ENCODE results near the gene PRAC2. TPM values are rescaled to one million over a fixed set of nuclear protein-coding genes. Genes with fewer than 3 reads are reported as not detected.

PRAC2 gene
- total RNA-seq, 1 donor from 2014 or later = not detected

- no peaks in the 10 kb centered on the region for H3K36me3 Mint-ChIP-seq (ENCODE audit: low read depth)
- no peak overlapping the region for H3K4me3 Mint-ChIP-seq
- no peaks in the 10 kb centered on the region for H3K4me1 Mint-ChIP-seq
- no peak overlapping the region for H3K27ac Mint-ChIP-seq (ENCODE audit: unreplicated experiment)
- no peak for TF ChIP-seq CTCF (conservative IDR thresholded peaks at IDR 0.05)
- no peak for DNase-seq (ENCODE audit: low read depth, low spot score)
- no peaks in the 10 kb centered on the region for H3K9me3 Mint-ChIP-seq
- peaks cover 78% of the 10 kb centered on the region for H3K27me3 Mint-ChIP-seq (ENCODE audit: low read depth)
Measured at GRCh38 chr17:48690655-48691054, 32.3 kb upstream of the PRAC2 start.

- TF ChIP-seq CTCF (conservative IDR thresholded peaks at IDR 0.05) = no peak
- H3K9me3 Mint-ChIP-seq = no peaks in the 10 kb centered on the region
- no peak overlapping the region for H3K4me3 Mint-ChIP-seq
- H3K27ac Mint-ChIP-seq (ENCODE audit: unreplicated experiment) = no peak overlapping the region
- H3K4me1 Mint-ChIP-seq = no peaks in the 10 kb centered on the region
- no peaks in the 10 kb centered on the region for H3K36me3 Mint-ChIP-seq (ENCODE audit: low read depth)
- H3K27me3 Mint-ChIP-seq (ENCODE audit: low read depth) = peaks cover 82% of the 10 kb centered on the region
- no peak for DNase-seq (ENCODE audit: low read depth, low spot score)
Measured at GRCh38 chr17:48692049-48692448, 30.9 kb upstream of the PRAC2 start.

- Mint-ChIP-seq H3K4me1 (no peaks in the 10 kb centered on the region), H3K27me3 (ENCODE audit: low read depth) (peaks cover 84% of the 10 kb centered on the region), H3K36me3 (ENCODE audit: low read depth) (no peaks in the 10 kb centered on the region), H3K27ac (ENCODE audit: unreplicated experiment) (no peak overlapping the region), H3K4me3 (no peak overlapping the region), H3K9me3 (no peaks in the 10 kb centered on the region)
- no peak for TF ChIP-seq CTCF (conservative IDR thresholded peaks at IDR 0.05)
- DNase-seq (ENCODE audit: low read depth, low spot score) = no peak
Measured at GRCh38 chr17:48693178-48693577, 29.8 kb upstream of the PRAC2 start.

- Mint-ChIP-seq H3K36me3 (ENCODE audit: low read depth) (no peaks in the 10 kb centered on the region), H3K4me3 (no peak overlapping the region), H3K4me1 (no peaks in the 10 kb centered on the region), H3K9me3 (no peaks in the 10 kb centered on the region), H3K27me3 (ENCODE audit: low read depth) (peaks cover 96% of the 10 kb centered on the region), H3K27ac (ENCODE audit: unreplicated experiment) (no peak overlapping the region)
- TF ChIP-seq CTCF (conservative IDR thresholded peaks at IDR 0.05) = no peak
- no peak for DNase-seq (ENCODE audit: low read depth, low spot score)
Measured at GRCh38 chr17:48701864-48702532, 21.0 kb upstream of the PRAC2 start.

GRCh38 chr17:48704361-48705248, 18.4 kb upstream of the PRAC2 start:
- Mint-ChIP-seq H3K27ac (ENCODE audit: unreplicated experiment) (no peak overlapping the region), H3K4me1 (no peaks in the 10 kb centered on the region), H3K36me3 (ENCODE audit: low read depth) (no peaks in the 10 kb centered on the region), H3K27me3 (ENCODE audit: low read depth) (peaks cover 96% of the 10 kb centered on the region), H3K9me3 (no peaks in the 10 kb centered on the region), H3K4me3 (no peak overlapping the region)
- no peak for TF ChIP-seq CTCF (conservative IDR thresholded peaks at IDR 0.05)
- DNase-seq (ENCODE audit: low read depth, low spot score) = no peak

Data from neural crest cell (in vitro differentiated cells).